Measurements from ENCODE around the gene PDE3B. TPM values are rescaled to one million over a fixed set of nuclear protein-coding genes. Genes with fewer than 3 reads are reported as not detected.
"Not testable (repeated sequence)": the region's sequence is repeated elsewhere in the genome, so short reads cannot be mapped to it uniquely, and the experiment has no call there.

Gene PDE3B
- total and polyA plus RNA-seq, 7 experiments from 2014 or later: 49.7 to 268 (median 139) TPM

DNA sequence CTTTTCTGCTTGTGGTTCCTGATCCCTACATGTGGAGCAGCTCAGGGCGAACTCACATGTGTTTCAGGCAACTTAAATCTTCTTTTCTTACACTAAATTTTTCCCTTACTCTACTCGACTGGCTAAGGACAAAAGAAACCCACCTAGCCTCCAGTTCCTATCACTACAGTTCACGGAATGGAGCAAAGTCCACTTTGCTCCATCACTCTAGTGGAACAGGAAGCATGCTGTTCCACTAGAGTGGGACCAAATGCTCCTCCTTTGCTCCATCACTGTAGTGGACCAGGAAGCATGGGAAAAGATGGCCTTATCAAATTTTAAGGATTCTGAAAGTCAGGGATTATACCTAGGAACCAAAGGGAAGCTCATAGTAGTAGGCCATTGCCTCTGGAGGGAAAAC, 36.1 kb downstream of the PDE3B start:
- CTCF ChIA-PET: interaction anchor here (0.6 kb wide), 1 partner anchor 287 kb away, joined by 4 read pairs; no protein-coding TSS in a partner anchor
- peaks cover 13 to 95% (median 73%) of the 10 kb centered on the region in 7 donors for H3K4me1 Mint-ChIP-seq
- Histone ChIP-seq H3K36me3 (ENCODE audit: control insufficient read depth in 2 of 3, insufficient read depth in 3 of 3, low read length in 3 of 3) (peaks cover 0 to 13% (median 0%) of the 10 kb centered on the region in 3 experiments), H3K27me3 (ENCODE audit: control insufficient read depth in 2 of 2, insufficient read depth in 2 of 2, low read length in 2 of 2) (no peaks in the 10 kb centered on the region), H3K4me1 (ENCODE audit: control insufficient read depth in 2 of 2, insufficient read depth in 2 of 2, low read length in 2 of 2) (peaks cover 0 to 11% of the 10 kb centered on the region in 2 donors), H3K9me3 (ENCODE audit: control insufficient read depth in 2 of 3, low read length in 3 of 3) (peaks cover 0 to 5% (median 0%) of the 10 kb centered on the region in 3 experiments), H3K4me3 (ENCODE audit: low read length) (no peak overlapping the region), H3K27ac (ENCODE audit: low read depth, low read length) (no peak overlapping the region)
- no peak for DNase-seq
- POLR2A ChIA-PET: no interaction called here
- no peak for ATAC-seq
- peaks cover 5 to 43% (median 12%) of the 10 kb centered on the region in 11 donors for H3K9me3 Mint-ChIP-seq
- H3K4me3 Mint-ChIP-seq: peak overlapping the region in 1 of 10 donors; percentile 27
- intact Hi-C loops (cut with micrococcal nuclease): loop anchor here in 1 of 2 donors (2.0 to 5.0 kb wide), 2 partner anchors 17 to 32 kb away; no protein-coding TSS in a partner anchor
- H3K36me3 Mint-ChIP-seq: peaks cover 16 to 69% (median 63%) of the 10 kb centered on the region in 5 donors
- no peaks in the 10 kb centered on the region for H3K27me3 Mint-ChIP-seq
- H3K27ac Mint-ChIP-seq: peak overlapping the region in 3 of 9 donors; percentile 2 to 69 (median 53)

DNA sequence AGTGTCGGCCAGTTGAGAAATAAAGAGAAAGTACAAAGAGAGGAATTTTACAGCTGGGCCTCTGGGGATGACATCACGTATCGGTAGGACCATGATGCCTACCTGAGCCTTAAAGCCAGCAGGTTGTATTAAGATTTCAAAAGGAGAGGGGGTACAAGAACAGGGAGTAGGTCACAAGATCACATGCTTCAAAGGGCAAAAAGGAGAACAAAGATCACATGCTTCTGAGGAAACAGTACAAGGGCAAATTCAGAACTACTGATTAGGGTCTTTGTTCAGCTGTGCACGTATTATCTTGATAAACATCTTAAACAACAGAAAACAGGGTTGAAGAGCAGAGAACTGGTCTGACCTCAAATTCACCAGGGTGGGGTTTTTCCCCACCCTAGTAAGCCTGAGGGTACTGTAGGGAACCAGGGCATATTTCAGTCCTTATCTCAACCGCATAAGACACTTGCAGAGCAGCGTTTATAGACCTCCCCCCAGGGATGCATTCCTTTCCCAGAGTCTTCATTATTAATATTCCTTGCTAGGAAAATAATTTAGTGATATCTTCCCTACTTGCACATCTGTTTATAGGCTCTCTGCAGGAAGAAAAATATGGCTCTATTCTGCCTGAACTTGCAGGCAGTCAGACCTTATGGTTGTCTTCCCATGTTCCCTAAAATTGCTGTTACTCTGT, 40.8 kb downstream of the PDE3B start:
- Mint-ChIP-seq H3K27ac (peak overlapping the region in 8 of 9 donors; percentile 9 to 81 (median 60)), H3K9me3 (peaks cover 2 to 21% (median 5%) of the 10 kb centered on the region in 11 donors), H3K4me3 (peak overlapping the region in 8 of 10 donors; percentile 18 to 57 (median 38)), H3K36me3 (peaks cover 10 to 47% (median 45%) of the 10 kb centered on the region in 5 donors), H3K4me1 (peaks cover 26 to 88% (median 79%) of the 10 kb centered on the region in 7 donors)
- H3K4me3 ChIP-seq (ENCODE audit: low read length); H3K27me3 ChIP-seq (ENCODE audit: control insufficient read depth in 2 of 2, insufficient read depth in 2 of 2, low read length in 2 of 2); H3K27ac ChIP-seq (ENCODE audit: low read depth, low read length); DNase-seq; ATAC-seq; H3K27me3 Mint-ChIP-seq; H3K9me3 ChIP-seq (ENCODE audit: control insufficient read depth in 2 of 3, low read length in 3 of 3): not testable (repeated sequence)
- POLR2A ChIA-PET: interaction anchor here (0.5 to 1.2 kb wide), 2 partner anchors 14 to 45 kb away, joined by 3 read pairs; no protein-coding TSS in a partner anchor
- H3K4me1 ChIP-seq (ENCODE audit: control insufficient read depth in 2 of 2, insufficient read depth in 2 of 2, low read length in 2 of 2): peaks cover 0 to 11% of the 10 kb centered on the region in 2 donors
- intact Hi-C loops (cut with micrococcal nuclease): loop anchor here in 1 of 2 donors (5.0 kb wide), 1 partner anchor 37 kb away; no protein-coding TSS in a partner anchor
- peaks cover 0 to 10% (median 0%) of the 10 kb centered on the region in 3 experiments for H3K36me3 ChIP-seq (ENCODE audit: control insufficient read depth in 2 of 3, insufficient read depth in 3 of 3, low read length in 3 of 3)
- CTCF ChIA-PET: interaction anchor here (0.6 kb wide), 1 partner anchor 169 kb away, joined by 3 read pairs; no protein-coding TSS in a partner anchor

DNA sequence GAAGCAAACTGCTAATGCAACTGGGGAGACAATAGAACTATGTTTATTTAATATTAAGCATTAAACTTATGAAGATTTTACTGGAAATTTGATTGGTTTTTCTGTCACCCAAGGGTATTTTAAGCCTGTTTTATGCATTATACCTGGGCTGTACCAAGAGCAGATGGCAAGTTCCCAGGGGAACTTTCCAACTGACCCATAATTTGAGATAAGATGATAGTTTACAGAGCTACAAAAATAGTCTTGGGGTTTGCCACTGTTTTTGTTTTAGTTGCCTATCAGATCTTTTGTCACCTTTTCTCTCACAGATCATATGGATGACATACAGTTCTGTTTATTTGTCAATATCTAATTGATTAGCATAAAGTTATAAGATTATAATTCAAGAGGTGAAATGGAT, 43.9 kb downstream of the PDE3B start:
- Mint-ChIP-seq H3K4me1 (peaks cover 30 to 74% (median 69%) of the 10 kb centered on the region in 7 donors), H3K27ac (peak overlapping the region in 2 of 9 donors; percentile 20 to 28)
- CTCF ChIA-PET: no interaction called here

GRCh38 chr11:14687943-14688627, 44.5 kb downstream of the PDE3B start:
- ChIA-PET POLR2A (interaction anchor here (0.6 to 1.0 kb wide), 3 partner anchors 18 to 98 kb away, joined by 3 to 7 read pairs (median 4); no protein-coding TSS in a partner anchor), CTCF (interaction anchor here (0.6 kb wide), 1 partner anchor 120 kb away, joined by 4 read pairs; no protein-coding TSS in a partner anchor)
- Mint-ChIP-seq H3K4me3 (peak overlapping the region in 2 of 10 donors; percentile 13 to 26), H3K4me1 (peaks cover 32 to 72% (median 67%) of the 10 kb centered on the region in 7 donors), H3K36me3 (peaks cover 16 to 54% (median 48%) of the 10 kb centered on the region in 5 donors), H3K27me3 (no peaks in the 10 kb centered on the region), H3K9me3 (peaks cover 4 to 31% (median 9%) of the 10 kb centered on the region in 11 donors), H3K27ac (peak overlapping the region in 5 of 9 donors; percentile 55 to 78 (median 68))
- peak; percentile 36 for ATAC-seq
- intact Hi-C loops (cut with micrococcal nuclease): loop anchor here in 1 of 2 donors (2.0 kb wide), 2 partner anchors 15 kb away; no protein-coding TSS in a partner anchor
- Histone ChIP-seq H3K4me3 (ENCODE audit: low read length) (no peak overlapping the region), H3K36me3 (ENCODE audit: control insufficient read depth in 2 of 3, insufficient read depth in 3 of 3, low read length in 3 of 3) (peaks cover 0 to 11% (median 0%) of the 10 kb centered on the region in 3 experiments), H3K27ac (ENCODE audit: low read depth, low read length) (no peak overlapping the region), H3K9me3 (ENCODE audit: control insufficient read depth in 2 of 3, low read length in 3 of 3) (peaks cover 0 to 6% (median 0%) of the 10 kb centered on the region in 3 experiments), H3K27me3 (ENCODE audit: control insufficient read depth in 2 of 2, insufficient read depth in 2 of 2, low read length in 2 of 2) (no peaks in the 10 kb centered on the region), H3K4me1 (ENCODE audit: control insufficient read depth in 2 of 2, insufficient read depth in 2 of 2, low read length in 2 of 2) (peaks cover 0 to 16% of the 10 kb centered on the region in 2 donors)
- DNase-seq: no peak

More for the DNA sequence above, 43.9 kb downstream of the PDE3B start:
- H3K4me3 ChIP-seq (ENCODE audit: low read length): no peak overlapping the region
- intact Hi-C loops (cut with micrococcal nuclease): loop anchor here in 1 of 2 donors (2.0 kb wide), 2 partner anchors 15 kb away; no protein-coding TSS in a partner anchor
- Mint-ChIP-seq H3K36me3 (peaks cover 10 to 48% (median 41%) of the 10 kb centered on the region in 5 donors), H3K9me3 (peaks cover 2 to 25% (median 5%) of the 10 kb centered on the region in 11 donors), H3K27me3 (no peaks in the 10 kb centered on the region), H3K4me3 (no peak overlapping the region)
- DNase-seq (no peak), ATAC-seq (no peak)
- H3K27ac ChIP-seq (ENCODE audit: low read depth, low read length): no peak overlapping the region
- no peaks in the 10 kb centered on the region for H3K27me3 ChIP-seq (ENCODE audit: control insufficient read depth in 2 of 2, insufficient read depth in 2 of 2, low read length in 2 of 2)
- H3K36me3 ChIP-seq (ENCODE audit: control insufficient read depth in 2 of 3, insufficient read depth in 3 of 3, low read length in 3 of 3): peaks cover 0 to 5% (median 0%) of the 10 kb centered on the region in 3 experiments
- POLR2A ChIA-PET: interaction anchor here (1.0 kb wide), 2 partner anchors 24 to 42 kb away, joined by 3 to 7 read pairs; no protein-coding TSS in a partner anchor
- no peaks in the 10 kb centered on the region for H3K9me3 ChIP-seq (ENCODE audit: control insufficient read depth in 2 of 3, low read length in 3 of 3)
- H3K4me1 ChIP-seq (ENCODE audit: control insufficient read depth in 2 of 2, insufficient read depth in 2 of 2, low read length in 2 of 2): peaks cover 0 to 16% of the 10 kb centered on the region in 2 donors

GRCh38 chr11:14695656-14696055, 52.1 kb downstream of the PDE3B start:
- ATAC-seq: not testable (repeated sequence)

More at GRCh38 chr11:14695656-14696055, 52.1 kb downstream of the PDE3B start:
- intact Hi-C loops (cut with micrococcal nuclease): loop anchor here (2.0 to 5.0 kb wide), 3 partner anchors 15 to 38 kb away; no protein-coding TSS in a partner anchor
- Mint-ChIP-seq H3K9me3 (peaks cover 11 to 55% (median 23%) of the 10 kb centered on the region in 11 donors), H3K4me3 (peak overlapping the region in 3 of 10 donors; percentile 17 to 45 (median 43)), H3K4me1 (peaks cover 23 to 60% (median 56%) of the 10 kb centered on the region in 7 donors), H3K27ac (peak overlapping the region in 3 of 9 donors; percentile 7 to 66 (median 22)), H3K36me3 (peaks cover 20 to 70% (median 57%) of the 10 kb centered on the region in 5 donors)
- Histone ChIP-seq H3K9me3 (ENCODE audit: control insufficient read depth in 2 of 3, low read length in 3 of 3) (peaks cover 0 to 27% (median 7%) of the 10 kb centered on the region in 3 experiments), H3K4me1 (ENCODE audit: control insufficient read depth in 2 of 2, insufficient read depth in 2 of 2, low read length in 2 of 2) (peaks cover 1 to 25% of the 10 kb centered on the region in 2 donors), H3K36me3 (ENCODE audit: control insufficient read depth in 2 of 3, insufficient read depth in 3 of 3, low read length in 3 of 3) (peaks cover 0 to 28% (median 6%) of the 10 kb centered on the region in 3 experiments)
- CTCF ChIA-PET; H3K4me3 ChIP-seq (ENCODE audit: low read length); H3K27me3 Mint-ChIP-seq; DNase-seq; H3K27me3 ChIP-seq (ENCODE audit: control insufficient read depth in 2 of 2, insufficient read depth in 2 of 2, low read length in 2 of 2); H3K27ac ChIP-seq (ENCODE audit: low read depth, low read length): not testable (repeated sequence)
- POLR2A ChIA-PET: interaction anchor here (2.1 kb wide), 1 partner anchor 15 kb away, joined by 5 read pairs; no protein-coding TSS in a partner anchor
